ENCODE data around the gene VAV1. TPM values are rescaled to one million over a fixed set of nuclear protein-coding genes. Genes with fewer than 3 reads are reported as not detected.

Gene VAV1
- total and polyA plus RNA-seq, 2 of the 13 experiments (the other 11 are each of a cell fraction or from before 2014, with no cell fraction given), result not detected

DNA sequence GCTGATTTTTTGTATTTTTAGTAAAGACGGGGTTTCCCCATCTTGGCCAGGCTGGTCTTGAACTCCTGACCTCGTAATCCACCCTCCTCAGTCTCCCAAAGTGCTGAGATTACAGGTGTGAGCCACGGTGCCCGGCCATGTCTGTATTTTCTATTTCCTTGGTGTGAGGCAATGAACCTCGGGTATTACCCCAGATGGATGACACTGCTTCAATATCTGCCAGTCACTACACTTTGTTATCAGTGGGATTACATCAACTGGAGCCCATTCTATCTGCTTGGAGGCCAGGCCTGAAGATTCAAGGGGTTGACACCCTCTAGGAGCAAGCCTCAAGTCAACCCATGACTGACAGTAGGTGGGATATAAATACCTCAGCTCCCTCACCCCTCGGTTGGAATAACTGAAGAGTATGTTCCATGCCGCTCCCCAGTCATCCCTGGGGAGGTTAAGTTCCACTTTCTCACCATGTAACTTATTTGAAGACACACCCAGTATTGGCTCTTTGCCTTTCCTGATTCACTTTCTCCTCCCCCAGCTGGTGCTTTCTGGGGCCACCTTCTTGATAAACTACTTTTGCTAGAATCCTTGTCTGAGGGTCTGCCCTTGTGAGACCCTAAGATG, 113.9 kb downstream of the VAV1 start (continued):
- no peak for TF ChIP-seq JDP2 (CRISPR knock-in tag; IDR thresholded peaks at IDR 0.05; ENCODE audit: borderline replicate concordance)
- TF ChIP-seq, protein P1, sequence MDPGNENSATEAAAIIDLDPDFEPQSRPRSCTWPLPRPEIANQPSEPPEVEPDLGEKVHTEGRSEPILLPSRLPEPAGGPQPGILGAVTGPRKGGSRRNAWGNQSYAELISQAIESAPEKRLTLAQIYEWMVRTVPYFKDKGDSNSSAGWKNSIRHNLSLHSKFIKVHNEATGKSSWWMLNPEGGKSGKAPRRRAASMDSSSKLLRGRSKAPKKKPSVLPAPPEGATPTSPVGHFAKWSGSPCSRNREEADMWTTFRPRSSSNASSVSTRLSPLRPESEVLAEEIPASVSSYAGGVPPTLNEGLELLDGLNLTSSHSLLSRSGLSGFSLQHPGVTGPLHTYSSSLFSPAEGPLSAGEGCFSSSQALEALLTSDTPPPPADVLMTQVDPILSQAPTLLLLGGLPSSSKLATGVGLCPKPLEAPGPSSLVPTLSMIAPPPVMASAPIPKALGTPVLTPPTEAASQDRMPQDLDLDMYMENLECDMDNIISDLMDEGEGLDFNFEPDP (CRISPR knock-in tag; conservative IDR thresholded peaks at IDR 0.05), result no peak
- TF ChIP-seq ZFP37 (CRISPR knock-in tag; IDR thresholded peaks at IDR 0.05; ENCODE audit: borderline replicate concordance), result no peak
- no peak for TF ChIP-seq IKZF1 (IDR thresholded peaks at IDR 0.05)
- TF ChIP-seq ETV6 (CRISPR knock-in tag; conservative IDR thresholded peaks at IDR 0.05), result no peak
- TF ChIP-seq MEIS2 (CRISPR knock-in tag; IDR thresholded peaks at IDR 0.05), result no peak
- TF ChIP-seq GATAD1 (CRISPR knock-in tag; IDR thresholded peaks at IDR 0.05), result no peak

- Histone ChIP-seq H3K36me3 (replicated peaks in 1 of 2; ENCODE audit: control insufficient read depth in 1 of 2, insufficient read depth in 2 of 2, low read length in 2 of 2) (no peaks in the 10 kb centered on the region), H3K9me3 (ENCODE audit: low read length) (no peaks in the 10 kb centered on the region), H3K4me2 (ENCODE audit: low read depth, low read length) (no peak within 1 kb of the TSS), H3K27me3 (ENCODE audit: control insufficient read depth in 1 of 2, insufficient read depth in 2 of 2, low read length in 2 of 2) (peaks cover 2 to 6% of the 10 kb centered on the region in 2 experiments; a peak in 1 of 5 replicates), H3K9ac (ENCODE audit: insufficient read depth, low read depth, low read length) (no peak within 1 kb of the TSS), H3K27ac (ENCODE audit: extremely low read length, insufficient read depth, low read length) (no peak within 1 kb of the TSS), H3K79me2 (ENCODE audit: insufficient read depth, low read length) (no peaks in the 10 kb centered on the region), H2AFZ (ENCODE audit: low read length) (no peak within 1 kb of the TSS), H4K20me1 (ENCODE audit: insufficient read depth, low read length) (no peaks in the 10 kb centered on the region), H3K4me1 (ENCODE audit: insufficient read depth, low read length) (no peaks in the 10 kb centered on the region), H3K4me3 (replicated peaks in 1 of 3; ENCODE audit: insufficient read depth in 1 of 3, low read depth in 2 of 3, low read length in 3 of 3) (no peak within 1 kb of the TSS)
- no TSS peak for BruUV-seq (replicated peaks)
- ATAC-seq, result no peak
- POLR2A ChIA-PET, result no interaction called here
- no peak for TF ChIP-seq TGIF2 (CRISPR knock-in tag; IDR thresholded peaks at IDR 0.05)
- TF ChIP-seq GATAD2A (CRISPR knock-in tag; IDR thresholded peaks at IDR 0.05), result no peak
- TF ChIP-seq MAFF (IDR thresholded peaks at IDR 0.05; ENCODE audit: low read depth, low read length), result 0 out of 2 replicates have a peak, but pooled peaks have one; percentile 27
- no peak for TF ChIP-seq PRDM10 (CRISPR knock-in tag; IDR thresholded peaks at IDR 0.05; ENCODE audit: low read depth)
- TF ChIP-seq ATM (IDR thresholded peaks at IDR 0.05; ENCODE audit: borderline replicate concordance), result no peak
- TF ChIP-seq MAFK (conservative IDR thresholded peaks at IDR 0.05 in 1 of 2, IDR thresholded peaks at IDR 0.05 in 1 of 2; ENCODE audit: low read length in 2 of 2), result peak in 1 of 2 experiments; percentile 38; a peak in 2 of 4 replicates
- no peak for TF ChIP-seq ZNF790 (CRISPR knock-in tag; IDR thresholded peaks at IDR 0.05; ENCODE audit: borderline replicate concordance)
- WGBS (ENCODE audit: low lambda C conversion rate), result 7% methylated on average over 4 of the region's 4 CpGs
- CTCF ChIA-PET (ENCODE audit: low intra/inter-chr PET ratio, low total read pairs), result no interaction called here
- DNase-seq (ENCODE audit: low spot score), result no peak
- in situ Hi-C loops (cut with HindIII; ENCODE audit: extremely low pct_ligation_motif_present, low pct_unique_long_range_greater_than_20kb) (no loop called here), intact Hi-C loops (cut with micrococcal nuclease; ENCODE audit: unreplicated experiment) (no loop called here)
- no peak for FAIRE-seq
Observed at GRCh38 chr19:6887316-6887715, 114.8 kb downstream of the VAV1 start, which contains the start of gene ADGRE1. ADGRE1 (plus strand) TSS chr19:6887579; CDS start chr19:6887609, 30 bp downstream.
